Measurements from ENCODE around the gene OR5K1.

DNA sequence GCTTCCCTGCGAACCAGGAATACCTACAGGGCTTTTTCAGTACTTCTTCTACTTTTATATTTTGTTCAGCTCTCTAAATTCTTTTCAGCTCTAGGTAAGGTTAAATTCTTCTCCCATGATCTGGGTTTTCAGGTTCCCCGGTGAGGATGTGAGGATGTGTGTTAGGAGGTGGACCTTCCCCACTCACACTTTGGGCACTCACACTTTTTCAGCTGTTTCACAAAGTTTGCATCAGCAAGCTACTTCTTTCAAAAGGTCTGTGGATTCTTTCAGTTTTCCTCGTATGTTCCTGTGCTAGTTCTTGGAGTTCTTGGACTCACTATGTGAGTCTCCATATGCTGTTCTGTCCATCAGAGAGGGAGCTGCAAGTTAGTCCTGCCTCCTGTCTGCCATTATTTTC is 20.6 kb downstream of the OR5K1 start:
- TF ChIP-seq, protein P1, sequence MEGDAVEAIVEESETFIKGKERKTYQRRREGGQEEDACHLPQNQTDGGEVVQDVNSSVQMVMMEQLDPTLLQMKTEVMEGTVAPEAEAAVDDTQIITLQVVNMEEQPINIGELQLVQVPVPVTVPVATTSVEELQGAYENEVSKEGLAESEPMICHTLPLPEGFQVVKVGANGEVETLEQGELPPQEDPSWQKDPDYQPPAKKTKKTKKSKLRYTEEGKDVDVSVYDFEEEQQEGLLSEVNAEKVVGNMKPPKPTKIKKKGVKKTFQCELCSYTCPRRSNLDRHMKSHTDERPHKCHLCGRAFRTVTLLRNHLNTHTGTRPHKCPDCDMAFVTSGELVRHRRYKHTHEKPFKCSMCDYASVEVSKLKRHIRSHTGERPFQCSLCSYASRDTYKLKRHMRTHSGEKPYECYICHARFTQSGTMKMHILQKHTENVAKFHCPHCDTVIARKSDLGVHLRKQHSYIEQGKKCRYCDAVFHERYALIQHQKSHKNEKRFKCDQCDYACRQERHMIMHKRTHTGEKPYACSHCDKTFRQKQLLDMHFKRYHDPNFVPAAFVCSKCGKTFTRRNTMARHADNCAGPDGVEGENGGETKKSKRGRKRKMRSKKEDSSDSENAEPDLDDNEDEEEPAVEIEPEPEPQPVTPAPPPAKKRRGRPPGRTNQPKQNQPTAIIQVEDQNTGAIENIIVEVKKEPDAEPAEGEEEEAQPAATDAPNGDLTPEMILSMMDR (IDR thresholded peaks at IDR 0.05): no peak
- TF ChIP-seq POLR2A (IDR thresholded peaks at IDR 0.05): no peak
